Uterus (tissue), 2 donors: ENCODE results near the gene NADSYN1.

Experiments used
- POLR2A ChIP-seq, 2 donors: fragments of 450-650 bp; IDR thresholded peaks; one replicate each; pipeline ENCODE4 v1.6.1; 2016; ENCODE audit warnings: antibody characterized with exemption in 2 of 2, mild to moderate bottlenecking in 1 of 2, moderate library complexity in 1 of 2
- TF ChIP-seq, protein P1 (sequence below), 4 experiments: fragments of 200-600 bp in 2 of 4; fragments of 450-650 bp in 2 of 4; sonication (generic) in 2 of 4; IDR thresholded peaks; one replicate each; pipeline ENCODE4 v1.5.1; 2016 to 2019; ENCODE audit warnings: antibody characterized with exemption in 4 of 4, mild to moderate bottlenecking in 2 of 4, moderate library complexity in 1 of 4

GRCh38 chr11:71425860-71426259, 27.1 kb upstream of the NADSYN1 start:
- TF ChIP-seq, protein P1, sequence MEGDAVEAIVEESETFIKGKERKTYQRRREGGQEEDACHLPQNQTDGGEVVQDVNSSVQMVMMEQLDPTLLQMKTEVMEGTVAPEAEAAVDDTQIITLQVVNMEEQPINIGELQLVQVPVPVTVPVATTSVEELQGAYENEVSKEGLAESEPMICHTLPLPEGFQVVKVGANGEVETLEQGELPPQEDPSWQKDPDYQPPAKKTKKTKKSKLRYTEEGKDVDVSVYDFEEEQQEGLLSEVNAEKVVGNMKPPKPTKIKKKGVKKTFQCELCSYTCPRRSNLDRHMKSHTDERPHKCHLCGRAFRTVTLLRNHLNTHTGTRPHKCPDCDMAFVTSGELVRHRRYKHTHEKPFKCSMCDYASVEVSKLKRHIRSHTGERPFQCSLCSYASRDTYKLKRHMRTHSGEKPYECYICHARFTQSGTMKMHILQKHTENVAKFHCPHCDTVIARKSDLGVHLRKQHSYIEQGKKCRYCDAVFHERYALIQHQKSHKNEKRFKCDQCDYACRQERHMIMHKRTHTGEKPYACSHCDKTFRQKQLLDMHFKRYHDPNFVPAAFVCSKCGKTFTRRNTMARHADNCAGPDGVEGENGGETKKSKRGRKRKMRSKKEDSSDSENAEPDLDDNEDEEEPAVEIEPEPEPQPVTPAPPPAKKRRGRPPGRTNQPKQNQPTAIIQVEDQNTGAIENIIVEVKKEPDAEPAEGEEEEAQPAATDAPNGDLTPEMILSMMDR (IDR thresholded peaks at IDR 0.05): no peak
- no peak for TF ChIP-seq POLR2A (IDR thresholded peaks at IDR 0.05)
